Measurements from ENCODE around the gene NLRP5.

Gene NLRP5

GRCh38 chr19:56088497-56089215 lies 102.1 kb downstream of the NLRP5 start:
- POLR2A ChIA-PET: no interaction called here
- TF ChIP-seq FOXM1 (IDR thresholded peaks at IDR 0.05; ENCODE audit: borderline replicate concordance): no peak
- no peak for TF ChIP-seq SP1 (IDR thresholded peaks at IDR 0.05)
- no peak for TF ChIP-seq TARDBP (IDR thresholded peaks at IDR 0.05)
- no peak for DNase-seq (ENCODE audit: extremely low spot score)
- CTCF ChIA-PET: no interaction called here

GRCh38 chr19:56089344-56089743 lies 102.8 kb downstream of the NLRP5 start:
- POLR2A ChIA-PET: no interaction called here
- CTCF ChIA-PET: no interaction called here
- DNase-seq (ENCODE audit: extremely low spot score): no peak
- TF ChIP-seq L3MBTL2 (conservative IDR thresholded peaks at IDR 0.05) (no peak), FOXK2 (IDR thresholded peaks at IDR 0.05) (no peak), ZNF384 (IDR thresholded peaks at IDR 0.05) (no peak), SP1 (IDR thresholded peaks at IDR 0.05) (no peak), HDGF (IDR thresholded peaks at IDR 0.05; ENCODE audit: borderline replicate concordance) (no peak), FOXM1 (IDR thresholded peaks at IDR 0.05; ENCODE audit: borderline replicate concordance) (no peak), ELF4 (IDR thresholded peaks at IDR 0.05) (no peak), TARDBP (IDR thresholded peaks at IDR 0.05) (no peak), PKNOX1 (IDR thresholded peaks at IDR 0.05) (no peak), BHLHE40 (IDR thresholded peaks at IDR 0.05; ENCODE audit: borderline replicate concordance) (no peak), ARNT (IDR thresholded peaks at IDR 0.05) (no peak)

GRCh38 chr19:56091066-56091490 lies 104.5 kb downstream of the NLRP5 start:
- ChIA-PET POLR2A (interaction anchor here (1.0 kb wide), 1 partner anchor 30 kb away, joined by 4 read pairs; the partner anchor contains the start of gene ZNF787), CTCF (interaction anchor here (0.9 to 1.6 kb wide), 2 partner anchors 11 to 80 kb away, joined by 3 to 7 read pairs; no protein-coding TSS in a partner anchor)
- DNase-seq (ENCODE audit: extremely low spot score): no peak
- TF ChIP-seq ARNT (IDR thresholded peaks at IDR 0.05) (no peak), BHLHE40 (IDR thresholded peaks at IDR 0.05; ENCODE audit: borderline replicate concordance) (no peak), ELF4 (IDR thresholded peaks at IDR 0.05) (no peak), PKNOX1 (IDR thresholded peaks at IDR 0.05) (no peak), FOXM1 (IDR thresholded peaks at IDR 0.05; ENCODE audit: borderline replicate concordance) (no peak), NFRKB (IDR thresholded peaks at IDR 0.05) (no peak), FOXK2 (IDR thresholded peaks at IDR 0.05) (no peak), ZNF384 (IDR thresholded peaks at IDR 0.05) (no peak)

GRCh38 chr19:56091751-56092546 lies 105.4 kb downstream of the NLRP5 start:
- ChIA-PET CTCF (interaction anchor here (1.6 kb wide), 1 partner anchor 79 kb away, joined by 7 read pairs; no protein-coding TSS in a partner anchor), POLR2A (interaction anchor here (1.0 kb wide), 1 partner anchor 29 kb away, joined by 4 read pairs; the partner anchor contains the start of gene ZNF787)
- no peak for DNase-seq (ENCODE audit: extremely low spot score)
- TF ChIP-seq BHLHE40 (IDR thresholded peaks at IDR 0.05; ENCODE audit: borderline replicate concordance) (no peak), LEF1 (IDR thresholded peaks at IDR 0.05; ENCODE audit: borderline replicate concordance) (no peak), ARNT (IDR thresholded peaks at IDR 0.05) (no peak), SP1 (IDR thresholded peaks at IDR 0.05) (no peak), ELF4 (IDR thresholded peaks at IDR 0.05) (no peak), L3MBTL2 (conservative IDR thresholded peaks at IDR 0.05) (no peak), FOXK2 (IDR thresholded peaks at IDR 0.05) (no peak), PKNOX1 (IDR thresholded peaks at IDR 0.05) (no peak), HDGF (IDR thresholded peaks at IDR 0.05; ENCODE audit: borderline replicate concordance) (no peak), TARDBP (IDR thresholded peaks at IDR 0.05) (no peak), FOXA1 (IDR thresholded peaks at IDR 0.05) (no peak), ZNF384 (IDR thresholded peaks at IDR 0.05) (no peak), CTBP1 (IDR thresholded peaks at IDR 0.05; ENCODE audit: borderline replicate concordance) (no peak)

- POLR2A ChIA-PET: no interaction called here
- TF ChIP-seq ELF4 (IDR thresholded peaks at IDR 0.05) (no peak), FOXM1 (IDR thresholded peaks at IDR 0.05; ENCODE audit: borderline replicate concordance) (no peak)
- CTCF ChIA-PET: no interaction called here
These were observed 106.4 kb downstream of the NLRP5 start for GRCh38 chr19:56092685-56093631.

GRCh38 chr19:56094449-56094848 lies 107.9 kb downstream of the NLRP5 start:
- ChIA-PET CTCF (no interaction called here), POLR2A (no interaction called here)
- TF ChIP-seq NFRKB (IDR thresholded peaks at IDR 0.05) (no peak), FOXA1 (IDR thresholded peaks at IDR 0.05) (no peak), ELF4 (IDR thresholded peaks at IDR 0.05) (no peak)
- no peak for DNase-seq (ENCODE audit: extremely low spot score)

More at GRCh38 chr19:56092685-56093631, 106.4 kb downstream of the NLRP5 start:
- DNase-seq (ENCODE audit: extremely low spot score): no peak

Measured in HEK293T (cell line).